GM21528 (cell line): ENCODE data around the gene TRIM29.

Experiments used
- ATAC-seq: cut with Tn5 transposase; IDR thresholded peaks from one replicate; pipeline ENCODE4 v1.9.1; 2021; ENCODE audit warnings: mild to moderate bottlenecking, moderate library complexity; ENCODE audit not compliant: unreplicated experiment, low FRiP score

TRIM29 gene

GRCh38 chr11:120141113-120141767 is 3.3 kb upstream of the TRIM29 start:
- no peak for ATAC-seq

- no peak for ATAC-seq
Observed at GRCh38 chr11:120139316-120140069, 1.6 kb upstream of the TRIM29 start.

- ATAC-seq = no peak
Observed at GRCh38 chr11:120137187-120137610, 714 bp downstream of the TRIM29 start.

GRCh38 chr11:120136356-120136755 is 1.6 kb downstream of the TRIM29 start:
- ATAC-seq = no peak

GRCh38 chr11:120135838-120136237 is 2.1 kb downstream of the TRIM29 start:
- ATAC-seq = no peak

GRCh38 chr11:120134931-120135228 is 3.0 kb downstream of the TRIM29 start:
- no peak for ATAC-seq

- ATAC-seq = no peak
Observed at GRCh38 chr11:120134106-120134930, 3.6 kb downstream of the TRIM29 start.

- no peak for ATAC-seq
Observed at GRCh38 chr11:120133216-120134105, 4.5 kb downstream of the TRIM29 start.

- no peak for ATAC-seq
Observed at GRCh38 chr11:120132645-120133185, 5.2 kb downstream of the TRIM29 start.

GRCh38 chr11:120131941-120132644 is 5.8 kb downstream of the TRIM29 start:
- no peak for ATAC-seq

- no peak for ATAC-seq
Observed at GRCh38 chr11:120130991-120131760, 6.7 kb downstream of the TRIM29 start.

- ATAC-seq = no peak
Observed at GRCh38 chr11:120130176-120130980, 7.5 kb downstream of the TRIM29 start.

GRCh38 chr11:120129570-120129969 is 8.3 kb downstream of the TRIM29 start:
- no peak for ATAC-seq

- no peak for ATAC-seq
Observed at GRCh38 chr11:120128392-120129119, 9.4 kb downstream of the TRIM29 start.

GRCh38 chr11:120127236-120127635 is 10.7 kb downstream of the TRIM29 start:
- no peak for ATAC-seq

- ATAC-seq = no peak
Observed at GRCh38 chr11:120126620-120127019, 11.3 kb downstream of the TRIM29 start.

GRCh38 chr11:120125509-120125908 is 12.4 kb downstream of the TRIM29 start:
- no peak for ATAC-seq
